A673 (cell line): ENCODE data around the gene RETREG2. TPM values are rescaled to one million over a fixed set of nuclear protein-coding genes. Genes with fewer than 3 reads are reported as not detected.
A peak's percentile ranks its signal among the peaks of the same experiment; 100 is the strongest.

ENCODE experiments used
- BruUV-seq: library from RNA; stranded (reverse); fragments of 400-500 nt; replicated peaks from 2 replicates; lab custom pipeline; 2021; lab: Mats Ljungman, UMichigan
- CTCF ChIA-PET: fragments of 300-600 bp; sonication (Branson Sonifier 250); formaldehyde crosslinking; loops from one replicate; lab custom pipeline; 2022; ENCODE audit warnings: antibody characterized with exemption; lab: Charles Lee
- POLR2A ChIA-PET: fragments of 300-600 bp; sonication (Branson Sonifier 250); formaldehyde crosslinking; loops from one replicate; lab custom pipeline; 2022; ENCODE audit warnings: antibody characterized with exemption; ENCODE audit not compliant: low non-redundant PET; lab: Charles Lee
- DNase-seq: peaks from one replicate; pipeline ENCODE4 v3.0.0-alpha.2; 2015; ENCODE audit warnings: low spot score
- H3K27ac ChIP-seq: fragments of 200-600 bp; sonication (generic); 2 replicates; pipeline ENCODE4 v1.5.1; 2016; ENCODE audit warnings: mixed run types, low read depth, mild to moderate bottlenecking, mixed read lengths, antibody characterized with exemption, low read length; ENCODE audit not compliant: poor library complexity, severe bottlenecking
- H3K27me3 ChIP-seq: fragments of 200-600 bp; sonication (generic); replicated peaks from 2 replicates; pipeline ENCODE4 v1.6.1; 2017; ENCODE audit warnings: mixed run types, low read depth, mild to moderate bottlenecking, mixed read lengths, antibody characterized with exemption, low read length; ENCODE audit not compliant: insufficient read depth, poor library complexity
- H3K36me3 ChIP-seq: fragments of 200-600 bp; sonication (generic); 2 replicates; pipeline ENCODE4 v1.6.1; 2016; ENCODE audit warnings: mixed run types, mild to moderate bottlenecking, mixed read lengths, antibody characterized with exemption, low read length; ENCODE audit not compliant: insufficient read depth, poor library complexity, severe bottlenecking
- H3K4me1 ChIP-seq: fragments of 200-600 bp; sonication (generic); 2 replicates; pipeline ENCODE4 v1.6.1; 2017; ENCODE audit warnings: mixed run types, mild to moderate bottlenecking, mixed read lengths, antibody characterized with exemption, low read length; ENCODE audit not compliant: insufficient read depth, poor library complexity, severe bottlenecking
- H3K4me3 ChIP-seq: fragments of 200-600 bp; sonication (generic); 2 replicates; pipeline ENCODE4 v1.5.1; 2016; ENCODE audit warnings: low read depth, mixed run types, mild to moderate bottlenecking, mixed read lengths, low read length; ENCODE audit not compliant: poor library complexity, severe bottlenecking
- H3K9me3 ChIP-seq: fragments of 200-600 bp; sonication (generic); 2 replicates; pipeline ENCODE4 v1.6.1; 2016; ENCODE audit warnings: mixed run types, low read depth, mild to moderate bottlenecking, mixed read lengths, antibody characterized with exemption, low read length; ENCODE audit not compliant: poor library complexity, severe bottlenecking
- CTCF ChIP-seq: fragments of 300-800, 200-600 bp; sonication (generic); conservative IDR thresholded peaks from 2 replicates; pipeline ENCODE4 v1.5.1; 2017; ENCODE audit warnings: low read depth, mild to moderate bottlenecking, antibody characterized with exemption, low read length, moderate library complexity, mixed read lengths
- EZH2 ChIP-seq: fragments of 200-600 bp; sonication (generic); IDR thresholded peaks from 2 replicates; pipeline ENCODE4 v1.6.1; 2017; ENCODE audit warnings: borderline replicate concordance, low read depth, mild to moderate bottlenecking, mixed read lengths, antibody characterized with exemption, low read length; ENCODE audit not compliant: poor library complexity, severe bottlenecking
- intact Hi-C: fragments of 100-400 bp; cut with micrococcal nuclease; formaldehyde crosslinking; loops from one replicate; pipeline ENCODE4 v1.10.0; 2022; ENCODE audit not compliant: unreplicated experiment
- total RNA-seq: library from RNA; stranded (reverse); gene quantifications from 2 replicates; pipeline ENCODE4 v1.2.3, GENCODE V29; 2021

RETREG2 gene
- total RNA-seq, 1 experiment from 2014 or later, result 59.0 TPM

GRCh38 chr2:219229305-219230058 lies 51.4 kb downstream of the RETREG2 start, which contains the start of the genes ANKZF1 and ATG9A:
TSS of gene ANKZF1 (plus strand) at chr2:219229806. CDS start at chr2:219230258, 452 bp downstream.
TSS of gene ATG9A (minus strand) at chr2:219229636. CDS start at chr2:219228024, 1,612 bp downstream.
- Histone ChIP-seq H3K4me3 (peak within 1 kb of the TSS; percentile 71), H3K27ac (peak within 1 kb of the TSS; percentile 89), H3K36me3 (peaks cover 40% of the 10 kb centered on the region), H3K4me1 (peaks cover 6% of the 10 kb centered on the region), H3K27me3 (no peaks in the 10 kb centered on the region), H3K9me3 (no peaks in the 10 kb centered on the region)
- BruUV-seq, result no TSS peak
- POLR2A ChIA-PET, result interaction anchor here (0.6 kb wide), 1 partner anchor 21 kb away, joined by 4 read pairs; no protein-coding TSS in a partner anchor
- TF ChIP-seq CTCF, result no peak
- no peak for TF ChIP-seq EZH2
- intact Hi-C loops, result no loop called here
- DNase-seq, result peak; percentile 100
- CTCF ChIA-PET, result no interaction called here

- Histone ChIP-seq H3K36me3 (peaks cover 40% of the 10 kb centered on the region), H3K27ac (peak overlapping the region; percentile 89), H3K27me3 (no peaks in the 10 kb centered on the region), H3K4me1 (peaks cover 6% of the 10 kb centered on the region), H3K4me3 (peak overlapping the region; percentile 71), H3K9me3 (no peaks in the 10 kb centered on the region)
- intact Hi-C loops, result no loop called here
- BruUV-seq, result TSS peak; percentile 65
- TF ChIP-seq CTCF, result no peak
- no peak for TF ChIP-seq EZH2
- POLR2A ChIA-PET, result no interaction called here
- no peak for DNase-seq
- CTCF ChIA-PET, result no interaction called here
Measured at GRCh38 chr2:219230059-219230540, 52.0 kb downstream of the RETREG2 start.

DNA sequence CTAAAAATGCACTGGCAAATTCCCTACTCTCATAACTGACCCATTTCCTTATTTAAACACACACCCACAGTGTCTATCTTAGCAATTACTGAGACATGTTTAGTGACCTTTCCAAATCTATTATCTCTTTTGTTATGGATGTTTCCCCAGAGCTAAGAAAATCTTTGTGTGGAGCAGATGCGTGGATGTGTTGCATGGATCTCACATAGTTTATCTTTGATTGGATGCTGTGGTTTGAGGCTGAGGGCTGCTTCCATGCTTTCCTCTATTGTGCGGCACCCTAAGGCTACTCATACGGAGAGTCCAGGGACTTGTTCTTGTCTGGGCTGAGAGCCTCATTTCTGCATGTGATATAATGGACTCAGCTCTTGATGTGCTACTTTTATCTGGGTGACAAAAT lies 56.3 kb downstream of the RETREG2 start:
- ChIA-PET CTCF (no interaction called here), POLR2A (no interaction called here)
- Histone ChIP-seq H3K36me3 (peaks cover 47% of the 10 kb centered on the region), H3K27ac (no peak overlapping the region), H3K27me3 (no peaks in the 10 kb centered on the region), H3K9me3 (no peaks in the 10 kb centered on the region), H3K4me3 (no peak overlapping the region), H3K4me1 (peaks cover 6% of the 10 kb centered on the region)
- TF ChIP-seq CTCF (no peak), EZH2 (no peak)
- DNase-seq, result no peak
- BruUV-seq, result no TSS peak
- intact Hi-C loops, result no loop called here

Other genes with a start within 250 kb of the RETREG2 start
- 0.37 and 0.44 TPM in 2 replicates for gene CDK5R2, start 218.6 kb upstream of the RETREG2 start, total RNA-seq
- 8.0 and 12.6 TPM in 2 replicates for gene FEV, start 193.1 kb upstream of the RETREG2 start, total RNA-seq
- 1.1 and 1.3 TPM in 2 replicates for gene CRYBA2, start 184.9 kb upstream of the RETREG2 start, total RNA-seq
- 0.13 and 0.83 TPM in 2 replicates for gene CFAP65, start 136.8 kb upstream of the RETREG2 start, total RNA-seq
- gene IHH, start 117.4 kb upstream of the RETREG2 start, total RNA-seq, result 0.15 TPM in 2 replicates
- 16.6 and 18.0 TPM in 2 replicates for gene NHEJ1, start 17.5 kb upstream of the RETREG2 start, total RNA-seq
- gene SLC23A3, start 8.2 kb upstream of the RETREG2 start, total RNA-seq, result 1.9 and 2.2 TPM in 2 replicates
- 38.0 and 40.3 TPM in 2 replicates for gene CNPPD1, start 1.4 kb upstream of the RETREG2 start, total RNA-seq
- 20.0 and 23.7 TPM in 2 replicates for gene ZFAND2B, start 28.5 kb downstream of the RETREG2 start, total RNA-seq
- 87.7 and 101 TPM in 2 replicates for gene ABCB6, start 40.7 kb downstream of the RETREG2 start, total RNA-seq
- 50.0 and 55.6 TPM in 2 replicates for gene ATG9A, start 51.4 kb downstream of the RETREG2 start, total RNA-seq
- gene ANKZF1, start 51.5 kb downstream of the RETREG2 start, total RNA-seq, result 30.6 and 39.1 TPM in 2 replicates
- 6.9 and 8.4 TPM in 2 replicates for gene GLB1L, start 67.2 kb downstream of the RETREG2 start, total RNA-seq
- 22.0 and 27.6 TPM in 2 replicates for gene STK16, start 67.2 kb downstream of the RETREG2 start, total RNA-seq
- not detected in 2 replicates for gene TUBA4B, start 75.0 kb downstream of the RETREG2 start, total RNA-seq
- gene TUBA4A, start 75.6 kb downstream of the RETREG2 start, total RNA-seq, result 62.9 and 68.0 TPM in 2 replicates
- 24.4 and 24.6 TPM in 2 replicates for gene DNAJB2, start 101.1 kb downstream of the RETREG2 start, total RNA-seq
- gene PTPRN, start 131.1 kb downstream of the RETREG2 start, total RNA-seq, result 0.30 TPM in 1 of 2 replicates, not detected in the other
- not detected in 2 replicates for gene RESP18, start 154.5 kb downstream of the RETREG2 start, total RNA-seq
- gene DNPEP, start 209.6 kb downstream of the RETREG2 start, total RNA-seq, result 69.2 and 83.0 TPM in 2 replicates
- gene DES, start 240.1 kb downstream of the RETREG2 start, total RNA-seq, result not detected in 2 replicates